GM19467 (cell line): ENCODE results near the gene CPXM1.

ENCODE experiments used
- ATAC-seq: cut with Tn5 transposase; IDR thresholded peaks from one replicate; pipeline ENCODE4 v1.9.1; 2021; ENCODE audit warnings: mild to moderate bottlenecking, moderate library complexity; ENCODE audit not compliant: unreplicated experiment

CPXM1 gene

DNA sequence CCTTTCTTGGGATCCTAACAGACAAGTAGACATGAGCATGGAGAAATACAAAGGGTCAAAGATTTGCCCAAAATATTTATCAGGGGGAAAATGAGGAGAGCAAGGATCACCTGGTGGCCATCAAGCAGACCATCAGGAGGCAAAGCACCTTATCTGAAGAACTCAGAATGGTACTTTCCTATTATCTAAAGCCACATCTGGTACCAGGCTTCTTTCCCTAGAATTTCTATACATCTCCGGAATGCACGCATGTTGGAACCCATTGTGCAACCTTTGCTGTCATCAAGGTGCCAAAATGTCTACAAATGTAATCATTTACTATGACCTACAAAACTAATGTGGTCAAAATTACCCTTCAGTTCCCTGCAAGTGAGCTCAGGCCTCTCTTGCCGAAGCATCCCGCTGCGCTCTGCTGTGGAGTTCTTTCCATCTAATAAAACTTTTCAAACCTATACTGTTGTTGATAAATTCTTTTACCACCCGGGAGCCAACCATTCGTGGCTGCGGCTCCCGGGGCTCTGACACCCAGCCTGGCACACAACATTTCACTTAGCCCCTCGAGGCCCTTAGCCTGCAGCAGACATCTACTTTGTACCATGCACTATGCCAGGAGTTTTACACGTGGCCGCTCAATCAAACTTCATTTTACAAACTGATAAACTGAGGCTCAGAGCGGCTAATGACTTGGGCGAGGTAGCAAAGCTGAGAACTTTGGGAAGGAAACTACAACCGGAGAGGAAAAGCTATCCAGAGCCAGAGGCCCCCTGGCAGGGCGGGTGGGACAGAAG lies 3.8 kb upstream of the CPXM1 start:
- no peak for ATAC-seq

DNA sequence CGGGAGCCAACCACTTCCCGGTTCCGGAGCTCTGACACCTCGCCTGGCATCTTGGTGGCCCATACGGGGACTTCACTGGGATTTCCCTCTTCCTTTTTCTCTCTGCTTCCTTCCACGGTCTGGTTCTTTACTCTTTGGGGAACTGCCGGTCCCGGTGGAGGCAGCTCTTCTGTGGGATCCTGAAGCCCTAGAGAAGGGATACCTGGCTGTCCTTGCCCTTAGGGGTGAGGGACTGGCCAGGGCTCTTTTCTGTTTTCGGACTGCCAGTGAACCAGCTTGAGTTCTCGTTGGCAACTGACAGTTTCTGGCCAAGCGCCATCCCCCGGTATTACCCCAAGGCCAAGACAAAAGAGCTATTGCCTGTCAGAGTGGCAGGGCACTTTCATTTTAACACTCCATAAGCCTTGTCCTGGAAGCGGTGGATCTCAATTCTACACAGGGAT lies 880 bp upstream of the CPXM1 start:
- no peak for ATAC-seq

DNA sequence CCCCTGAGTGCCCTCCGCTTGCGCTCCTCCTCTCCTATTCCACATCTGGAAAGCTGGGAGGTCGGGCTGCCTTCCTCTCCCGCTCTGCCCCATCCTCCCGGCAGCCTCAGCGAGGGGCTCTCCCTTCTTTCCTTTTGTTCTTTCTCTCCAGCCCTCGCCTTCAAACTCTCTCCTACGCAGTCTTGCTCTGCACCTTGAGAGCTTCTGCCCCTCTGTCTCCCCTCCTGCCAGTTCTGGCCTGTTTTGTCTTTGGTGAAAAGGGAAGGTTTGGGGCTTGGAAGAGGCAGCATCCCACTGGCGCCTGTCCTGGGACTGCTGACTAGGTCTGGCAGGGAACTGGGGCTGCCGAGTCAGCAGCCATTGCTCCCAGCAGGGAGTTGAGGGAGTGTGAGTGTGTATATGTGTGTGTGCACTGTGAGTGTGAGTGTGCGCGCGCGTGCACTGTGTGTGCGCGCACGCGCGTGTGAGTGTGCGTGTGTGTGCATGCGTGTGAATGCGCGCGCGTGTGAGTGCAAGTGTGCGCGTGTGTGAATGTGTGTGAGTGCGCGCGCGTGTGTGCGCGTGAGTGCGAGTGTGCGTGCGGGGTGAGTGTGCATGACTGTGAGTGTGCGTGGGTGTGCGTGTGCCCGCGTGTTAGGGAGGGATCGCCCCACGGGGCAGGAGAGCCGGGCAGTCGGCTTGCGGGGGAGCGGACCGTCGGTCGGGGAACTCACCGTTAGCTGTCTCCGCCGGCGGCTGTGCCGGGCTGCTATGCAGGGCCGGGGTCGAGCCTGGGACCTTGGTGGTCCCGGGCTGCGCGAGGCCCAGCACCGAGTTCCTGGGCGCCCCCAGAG lies 523 bp downstream of the CPXM1 start:
- no peak for ATAC-seq

DNA sequence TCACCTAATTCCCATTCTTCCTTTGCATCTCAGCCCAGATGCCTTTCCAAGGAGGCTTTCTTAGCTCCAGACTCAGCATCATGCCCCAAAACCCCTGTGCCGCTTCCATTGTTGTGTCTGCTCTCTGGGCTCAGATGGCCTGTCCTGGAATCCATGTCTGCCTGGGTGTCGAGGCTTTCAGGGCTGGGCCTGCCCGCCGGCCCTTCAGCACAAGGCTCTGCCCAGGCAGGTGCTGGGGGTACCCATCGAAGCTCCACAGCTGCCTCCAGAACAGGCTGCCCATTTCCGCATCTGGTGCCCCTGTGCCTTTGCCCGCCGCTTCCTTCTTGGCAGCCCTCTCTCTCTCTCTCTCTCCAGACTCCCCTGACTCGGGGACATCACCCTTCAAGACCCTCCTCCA lies 1.2 kb downstream of the CPXM1 start:
- no peak for ATAC-seq

DNA sequence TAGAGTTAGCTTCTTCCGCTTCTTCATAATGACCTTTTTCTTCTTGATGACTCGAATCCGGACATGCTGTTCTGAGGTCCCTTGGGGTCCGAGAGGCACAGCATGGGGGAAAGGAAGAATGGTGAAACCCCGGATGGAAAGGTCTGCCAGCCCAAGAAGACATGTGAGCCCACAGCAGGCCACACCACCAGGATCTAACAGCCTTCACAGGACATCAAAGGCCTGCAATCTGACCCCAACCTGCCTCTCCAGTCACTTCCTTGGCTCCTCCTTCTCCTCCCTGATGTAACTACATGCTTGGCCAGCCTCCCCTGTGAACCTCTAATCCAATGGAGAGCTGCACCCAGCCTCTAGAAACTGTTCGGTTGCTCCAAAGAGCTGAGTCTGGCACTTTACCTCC lies 1.6 kb downstream of the CPXM1 start:
- ATAC-seq, result no peak

DNA sequence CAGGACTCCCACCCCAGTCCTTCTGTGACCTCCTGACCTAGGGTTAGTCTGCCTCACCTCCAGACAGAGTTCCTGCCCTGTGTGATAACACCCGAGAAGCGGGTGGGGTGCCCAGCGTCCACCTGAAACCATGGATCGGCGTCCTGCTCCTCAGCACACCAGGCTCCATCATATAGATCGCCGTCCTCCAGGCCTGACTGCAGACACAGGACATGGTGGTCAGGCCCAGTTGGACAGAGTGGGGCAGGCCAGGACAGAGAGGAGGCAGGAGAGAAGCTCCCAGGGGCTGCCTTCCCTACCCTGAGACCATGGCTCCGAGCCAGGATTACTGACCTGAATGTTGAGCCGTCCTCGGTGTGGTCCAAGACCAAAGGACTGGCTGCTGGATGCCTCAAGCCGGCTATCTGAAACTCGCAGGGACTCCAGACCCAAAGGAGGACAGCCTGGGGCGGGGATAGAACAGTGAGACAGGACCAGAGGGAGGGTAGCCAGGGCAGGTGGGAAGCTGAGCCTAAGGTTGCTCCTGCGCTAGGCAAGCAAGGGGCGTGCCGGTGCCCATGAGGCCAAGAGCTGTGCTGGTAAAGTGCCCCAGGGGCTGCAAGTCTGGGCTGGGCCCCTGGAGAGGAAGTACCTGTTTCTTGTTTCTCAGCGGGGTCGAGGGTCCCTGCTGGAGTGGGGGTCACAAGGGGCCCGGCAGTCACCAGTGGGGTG lies 2.2 kb downstream of the CPXM1 start:
- no peak for ATAC-seq

DNA sequence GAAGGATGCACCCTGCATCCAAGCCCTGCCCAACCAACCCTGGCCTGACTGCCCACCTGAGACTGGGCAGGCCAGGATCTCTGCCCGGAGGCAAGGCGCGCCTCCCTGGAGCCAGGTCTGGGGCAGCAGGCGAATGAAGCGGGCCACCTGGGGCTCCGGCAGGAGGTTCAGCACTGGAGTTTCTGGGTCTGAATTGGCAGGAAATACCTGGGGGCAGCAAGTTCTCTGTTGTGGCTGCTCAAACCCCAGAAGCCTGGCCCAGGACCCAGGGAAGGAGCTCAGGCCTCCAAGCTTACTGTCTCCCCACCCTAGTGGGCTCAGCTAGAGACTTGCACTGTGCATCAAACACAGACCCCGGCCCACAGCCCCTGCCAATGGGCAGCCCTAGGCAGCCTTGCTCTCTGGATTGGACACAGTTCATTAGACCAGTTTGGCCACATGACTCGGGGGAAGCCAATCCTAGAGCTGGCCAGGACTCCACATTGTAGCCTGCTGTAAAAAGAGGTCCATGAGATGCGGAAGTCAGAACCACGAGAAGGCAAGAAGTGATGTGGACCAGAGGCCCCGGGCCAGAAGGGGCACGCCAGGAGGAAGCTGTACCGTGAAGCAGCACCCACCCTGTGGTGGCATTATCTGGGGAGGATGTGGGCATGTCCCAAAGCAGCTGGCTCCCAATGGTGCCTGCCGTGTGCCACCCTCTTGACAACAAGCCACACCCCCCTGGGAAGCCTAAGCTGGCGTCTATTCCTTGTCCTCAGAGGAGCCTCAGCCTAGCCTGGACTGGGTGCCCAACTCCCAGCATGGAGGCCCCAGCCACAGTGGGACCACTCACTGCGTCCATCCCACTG lies 3.1 kb downstream of the CPXM1 start:
- ATAC-seq, result no peak

DNA sequence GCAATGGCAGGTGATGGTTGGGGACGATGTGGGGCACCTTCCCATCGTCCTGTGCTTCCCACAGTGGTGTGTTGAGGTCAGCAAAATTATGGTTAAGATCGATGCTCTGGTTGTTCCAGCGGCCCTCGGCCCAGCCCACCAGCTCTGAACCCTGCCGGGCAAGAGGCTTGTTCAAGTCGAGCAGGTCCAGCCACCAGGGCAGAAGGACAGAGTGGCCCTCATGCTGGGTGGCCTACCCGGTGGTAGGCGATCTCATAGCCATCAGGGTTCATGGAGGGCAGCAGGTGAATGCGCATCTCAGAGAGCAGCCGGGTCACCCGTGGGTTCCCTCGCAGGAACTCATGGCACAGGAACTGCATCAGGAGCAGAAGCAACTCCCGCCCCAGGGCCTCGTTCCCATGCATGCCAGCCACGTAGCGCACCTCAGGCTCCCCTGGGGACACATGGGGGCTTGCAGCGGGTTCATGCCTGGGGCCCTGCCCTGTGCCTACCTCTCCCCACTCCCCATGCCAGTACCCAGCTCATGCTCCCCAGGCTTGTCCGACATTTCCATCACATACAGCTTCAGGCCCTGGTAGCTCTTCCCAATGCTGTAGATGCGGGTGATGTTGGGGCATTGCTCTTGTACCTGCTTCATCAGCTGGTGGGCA lies 4.3 kb downstream of the CPXM1 start:
- no peak for ATAC-seq

DNA sequence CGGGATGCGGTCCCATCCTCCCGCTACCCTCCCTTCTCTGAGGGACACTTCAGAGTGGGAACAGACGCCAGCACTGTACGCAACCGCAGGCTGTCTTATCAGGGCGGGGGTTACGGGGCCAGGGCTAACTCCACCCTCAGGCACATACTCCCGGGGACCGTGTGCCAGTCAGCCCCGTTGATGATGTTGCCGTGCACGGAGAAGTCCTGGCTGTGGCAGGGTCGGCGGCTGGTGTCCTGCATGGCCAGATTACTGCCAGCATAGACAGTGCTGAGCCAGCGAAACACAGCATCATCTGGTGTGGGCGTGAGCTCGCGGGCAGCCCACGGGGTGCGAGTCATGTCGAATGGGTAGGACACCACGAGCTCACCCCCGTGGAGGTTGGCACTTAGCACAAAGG lies 5.0 kb downstream of the CPXM1 start:
- no peak for ATAC-seq

DNA sequence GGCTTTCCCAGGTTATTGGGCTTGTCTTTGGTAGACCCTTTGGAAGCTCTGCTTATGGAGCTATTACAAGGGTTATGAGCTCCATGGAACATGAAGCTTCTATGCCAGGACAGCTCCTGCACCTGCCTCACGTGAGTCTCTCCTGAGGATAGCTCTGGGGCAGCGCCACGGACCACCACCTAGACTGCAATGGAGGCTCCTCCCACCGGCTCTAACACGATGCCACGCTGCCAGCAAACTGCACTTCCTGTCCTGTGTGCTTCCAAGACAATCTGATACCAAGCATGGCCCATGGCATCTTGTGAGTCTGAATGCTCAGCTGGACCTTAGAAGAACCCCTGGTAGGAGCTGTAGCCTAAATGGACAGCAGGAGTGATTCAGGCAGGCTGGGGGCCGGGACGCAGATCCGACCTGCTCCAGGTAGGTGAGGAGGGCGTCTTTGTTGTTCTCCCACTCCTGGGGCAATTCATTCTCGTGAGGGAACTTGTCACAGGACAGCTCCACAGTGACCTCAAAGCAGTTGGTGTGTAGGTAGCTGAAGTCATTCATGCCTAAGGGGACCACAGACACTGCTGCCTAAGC lies 5.5 kb downstream of the CPXM1 start:
- no peak for ATAC-seq

DNA sequence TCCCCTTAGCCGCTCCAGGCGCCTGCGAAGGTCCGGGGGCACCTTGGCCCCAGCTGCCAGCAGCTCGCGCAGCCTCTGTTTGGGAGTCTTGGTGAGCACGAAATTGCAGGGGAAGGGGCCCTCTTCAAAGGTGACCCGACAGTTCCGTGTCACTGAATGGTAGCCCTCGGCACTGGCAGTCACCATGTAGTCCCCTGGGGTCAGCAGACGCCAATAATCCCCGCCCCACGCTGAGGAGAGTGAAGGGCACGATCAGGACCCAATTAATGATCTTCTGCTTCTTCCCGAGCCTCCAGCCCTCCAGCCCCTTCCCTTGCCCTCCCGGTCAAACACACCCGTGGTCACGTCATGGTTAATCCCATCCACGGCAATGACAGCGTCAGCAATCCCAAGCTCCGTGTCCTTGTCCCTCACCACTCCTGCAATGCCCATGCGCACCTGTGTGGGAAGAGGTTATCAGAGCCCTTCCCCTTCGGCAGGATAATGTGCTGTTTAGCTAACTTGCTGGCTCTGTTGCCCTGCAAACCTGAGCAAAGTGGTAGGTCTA lies 6.2 kb downstream of the CPXM1 start:
- no peak for ATAC-seq

DNA sequence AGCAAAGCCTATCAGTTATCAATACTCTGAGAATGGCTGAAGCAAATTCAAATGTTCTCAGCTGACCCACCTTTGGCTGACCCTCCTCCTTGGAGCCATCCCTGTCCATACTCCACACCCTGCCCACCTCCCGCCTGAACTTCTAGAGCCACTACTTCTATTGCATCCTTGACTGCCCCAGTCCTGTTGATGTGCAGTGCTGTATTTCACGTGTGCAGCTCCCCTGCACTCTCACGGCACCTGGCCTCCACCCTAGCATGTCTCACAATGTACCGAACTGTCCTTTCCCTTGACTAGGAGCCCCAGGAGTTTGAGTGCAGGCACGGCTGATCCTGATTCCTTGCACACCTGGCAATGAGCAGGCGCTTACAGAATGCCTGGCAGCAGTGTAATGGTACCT lies 7.0 kb downstream of the CPXM1 start:
- no peak for ATAC-seq

DNA sequence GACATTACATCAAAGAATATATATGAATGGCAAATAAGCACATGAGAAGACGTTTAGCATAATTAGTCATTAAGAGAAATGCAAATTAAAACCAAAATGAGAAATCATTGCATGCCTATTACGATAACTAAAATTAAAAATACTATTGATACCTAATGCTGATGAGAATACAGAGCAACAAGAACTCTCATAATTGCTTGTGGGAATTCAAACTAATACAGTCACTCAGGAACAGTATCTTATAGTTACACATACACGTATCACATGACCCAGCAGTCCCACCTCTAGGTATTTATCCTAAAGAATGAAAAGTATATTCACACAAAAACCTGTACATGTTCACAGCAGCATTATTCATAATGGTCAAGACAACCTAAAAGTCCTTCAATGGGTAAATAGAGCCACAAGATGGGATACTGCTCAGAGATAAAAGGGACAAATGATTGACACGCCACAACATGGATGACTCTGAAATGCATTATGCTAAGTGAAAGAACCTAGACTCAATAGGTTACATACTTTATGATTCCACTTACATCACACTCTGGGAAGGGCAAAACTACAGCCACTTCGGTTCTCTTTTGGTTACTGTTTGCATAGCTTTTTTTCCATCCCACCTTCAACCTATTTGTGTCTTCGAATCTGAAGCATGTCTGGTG lies 16.4 kb downstream of the CPXM1 start:
- ATAC-seq, result no peak

DNA sequence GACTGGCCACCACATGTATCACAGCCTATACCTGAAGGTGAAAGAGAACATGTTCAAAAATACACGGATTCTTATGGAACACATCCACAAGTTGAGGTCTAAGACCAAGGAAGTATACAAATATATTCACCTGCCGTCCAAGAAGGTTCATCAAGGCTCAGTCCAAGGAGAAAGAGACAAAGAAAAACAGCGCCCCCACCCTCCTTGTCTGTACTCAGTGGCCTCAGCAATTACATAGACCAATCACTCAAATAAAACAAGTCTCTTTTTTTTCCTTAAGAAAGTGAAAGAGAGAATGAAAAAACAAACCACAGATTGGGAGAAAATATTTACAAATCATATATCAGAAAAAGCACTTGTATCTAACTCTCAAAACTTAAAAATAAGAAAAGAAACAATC lies 19.5 kb downstream of the CPXM1 start:
- ATAC-seq, result no peak

DNA sequence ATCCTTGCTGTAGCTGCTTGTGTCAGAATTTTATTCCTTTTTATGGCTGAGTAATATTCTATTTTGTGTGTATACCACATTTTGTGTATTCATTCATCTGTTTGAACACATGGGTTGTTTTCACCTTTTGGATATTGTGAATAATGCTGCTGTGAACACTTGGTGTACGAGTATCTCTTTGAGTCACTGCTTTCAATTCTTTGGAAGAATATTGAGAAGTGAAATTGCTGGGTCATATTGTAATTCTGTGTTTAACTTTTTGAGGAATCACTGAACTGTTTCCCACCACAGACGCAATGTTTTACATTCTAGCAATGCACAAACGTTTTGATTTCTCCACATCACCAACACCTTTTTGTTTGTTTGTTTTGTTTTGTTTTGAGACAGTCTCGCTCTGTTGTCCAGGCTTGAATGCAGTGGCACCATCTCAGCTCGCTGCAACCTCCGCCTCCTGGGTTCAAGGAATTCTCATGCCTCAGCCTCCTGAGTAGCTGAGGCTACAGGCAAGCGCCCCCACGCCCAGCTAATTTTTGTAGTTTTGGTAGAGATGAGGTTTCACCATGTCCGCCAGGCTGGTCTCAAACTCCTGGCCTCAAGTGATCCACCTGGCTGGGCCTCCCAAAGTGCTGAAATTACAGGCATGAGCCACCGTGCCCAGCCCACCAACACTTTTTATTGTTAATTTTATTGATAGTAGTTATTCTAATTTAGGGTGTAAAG lies 21.7 kb downstream of the CPXM1 start:
- no peak for ATAC-seq

DNA sequence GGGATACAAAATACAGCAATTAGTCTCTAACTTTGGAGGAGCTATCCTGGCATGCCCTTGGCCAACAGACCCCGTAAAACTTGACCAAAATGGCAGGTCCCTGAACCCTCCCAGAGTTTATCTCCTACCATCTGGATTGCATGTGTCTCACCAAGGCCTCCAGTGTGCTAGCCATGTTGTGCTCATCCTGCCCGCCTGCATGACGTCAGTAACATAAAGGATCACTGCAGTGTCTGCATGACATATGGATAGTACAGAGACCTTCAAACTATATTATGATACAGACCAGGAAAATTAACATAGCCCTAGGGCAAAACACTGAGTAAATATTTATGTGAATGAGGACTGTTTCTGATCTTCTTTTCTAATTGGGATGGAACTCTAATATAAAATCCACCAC lies 25.3 kb downstream of the CPXM1 start:
- ATAC-seq, result no peak

DNA sequence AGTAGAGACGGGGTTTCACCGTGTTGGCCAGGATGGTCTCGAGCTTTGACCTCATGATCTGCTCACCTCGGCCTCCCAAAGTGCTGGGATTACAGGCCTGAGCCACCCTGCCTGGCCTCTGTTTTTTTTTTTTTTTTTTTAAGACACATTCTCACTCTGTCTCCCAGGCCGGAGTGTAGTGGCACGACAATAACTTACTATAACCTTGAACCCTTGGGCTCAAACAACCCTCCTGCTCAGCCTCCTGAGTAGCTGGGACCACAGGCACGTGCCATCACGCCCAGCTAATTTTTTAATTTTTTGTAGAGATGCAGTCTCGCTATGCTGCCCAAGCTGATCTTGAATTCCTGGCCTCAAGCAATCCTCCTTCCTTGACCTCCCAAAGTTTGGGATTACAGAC lies 26.6 kb downstream of the CPXM1 start:
- ATAC-seq, result no peak

DNA sequence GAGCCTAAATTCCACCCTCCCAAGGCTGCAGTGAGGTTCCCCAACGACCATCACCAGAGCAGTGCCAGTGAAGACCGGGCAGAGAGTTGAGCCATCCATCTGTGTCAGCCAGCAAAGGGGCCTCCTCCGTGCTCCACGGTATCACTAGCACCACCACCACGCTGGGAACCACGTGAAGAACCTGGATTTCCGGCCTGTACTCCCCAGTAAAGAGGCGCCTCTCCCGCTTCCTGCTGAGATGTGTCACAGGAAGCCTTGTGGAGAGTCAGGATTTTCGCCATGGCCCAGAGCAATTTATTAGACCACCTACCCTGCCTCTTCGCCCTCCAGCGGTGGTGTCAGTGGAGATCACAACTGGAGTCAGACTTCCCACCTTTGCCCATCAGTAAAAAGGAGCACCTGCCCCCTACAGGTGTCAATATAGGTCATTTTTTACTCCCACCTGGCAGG lies 28.8 kb downstream of the CPXM1 start:
- ATAC-seq, result no peak
